ENCODE measurements around the gene SORCS2. TPM values are rescaled to one million over a fixed set of nuclear protein-coding genes. Genes with fewer than 3 reads are reported as not detected.

Gene SORCS2
- total RNA-seq, 1 donor from 2014 or later = not detected

DNA sequence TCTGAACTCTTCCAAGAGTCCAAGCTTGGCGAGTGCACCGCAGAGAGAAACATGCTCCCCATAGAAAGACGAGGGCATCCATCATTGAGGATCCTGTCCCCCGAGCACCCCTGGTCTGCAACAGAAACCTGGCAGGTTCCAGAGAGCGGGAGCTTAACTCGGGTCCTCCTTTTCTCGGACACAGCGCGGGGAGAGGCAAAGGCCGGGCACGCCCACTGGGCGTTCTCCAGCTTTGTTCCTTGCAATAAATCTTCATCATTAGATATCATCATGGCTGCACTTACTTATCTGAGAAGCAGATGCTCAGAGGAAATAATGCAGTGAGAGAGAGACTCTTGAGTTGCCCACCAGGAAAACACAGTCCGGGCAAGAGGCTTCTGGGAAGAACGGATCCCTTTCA lies 332.5 kb downstream of the SORCS2 start:
- Mint-ChIP-seq H3K4me3 (no peak overlapping the region), H3K9me3 (no peaks in the 10 kb centered on the region), H3K27ac (no peak overlapping the region), H3K27me3 (peaks cover 10% of the 10 kb centered on the region), H3K4me1 (no peaks in the 10 kb centered on the region), H3K36me3 (ENCODE audit: low read depth) (no peaks in the 10 kb centered on the region)
- ATAC-seq (ENCODE audit: low read depth) = no peak
- CTCF ChIA-PET = no interaction called here
- no peak for DNase-seq
- TF ChIP-seq, protein P1, sequence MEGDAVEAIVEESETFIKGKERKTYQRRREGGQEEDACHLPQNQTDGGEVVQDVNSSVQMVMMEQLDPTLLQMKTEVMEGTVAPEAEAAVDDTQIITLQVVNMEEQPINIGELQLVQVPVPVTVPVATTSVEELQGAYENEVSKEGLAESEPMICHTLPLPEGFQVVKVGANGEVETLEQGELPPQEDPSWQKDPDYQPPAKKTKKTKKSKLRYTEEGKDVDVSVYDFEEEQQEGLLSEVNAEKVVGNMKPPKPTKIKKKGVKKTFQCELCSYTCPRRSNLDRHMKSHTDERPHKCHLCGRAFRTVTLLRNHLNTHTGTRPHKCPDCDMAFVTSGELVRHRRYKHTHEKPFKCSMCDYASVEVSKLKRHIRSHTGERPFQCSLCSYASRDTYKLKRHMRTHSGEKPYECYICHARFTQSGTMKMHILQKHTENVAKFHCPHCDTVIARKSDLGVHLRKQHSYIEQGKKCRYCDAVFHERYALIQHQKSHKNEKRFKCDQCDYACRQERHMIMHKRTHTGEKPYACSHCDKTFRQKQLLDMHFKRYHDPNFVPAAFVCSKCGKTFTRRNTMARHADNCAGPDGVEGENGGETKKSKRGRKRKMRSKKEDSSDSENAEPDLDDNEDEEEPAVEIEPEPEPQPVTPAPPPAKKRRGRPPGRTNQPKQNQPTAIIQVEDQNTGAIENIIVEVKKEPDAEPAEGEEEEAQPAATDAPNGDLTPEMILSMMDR (IDR thresholded peaks at IDR 0.05) = no peak
- intact Hi-C loops (cut with micrococcal nuclease) = no loop called here
- POLR2A ChIA-PET = no interaction called here

- H3K9me3 Mint-ChIP-seq = no peaks in the 10 kb centered on the region
- no peak overlapping the region for H3K4me3 Mint-ChIP-seq
- H3K27ac Mint-ChIP-seq = no peak overlapping the region
- peaks cover 10% of the 10 kb centered on the region for H3K27me3 Mint-ChIP-seq
- POLR2A ChIA-PET = no interaction called here
- TF ChIP-seq, protein P1 (IDR thresholded peaks at IDR 0.05) = no peak
- no peak for DNase-seq
- no peak for ATAC-seq (ENCODE audit: low read depth)
- intact Hi-C loops (cut with micrococcal nuclease) = no loop called here
- H3K4me1 Mint-ChIP-seq = no peaks in the 10 kb centered on the region
- H3K36me3 Mint-ChIP-seq (ENCODE audit: low read depth) = no peaks in the 10 kb centered on the region
- CTCF ChIA-PET = no interaction called here
These were observed 334.2 kb downstream of the SORCS2 start for GRCh38 chr4:7526491-7526890.

DNA sequence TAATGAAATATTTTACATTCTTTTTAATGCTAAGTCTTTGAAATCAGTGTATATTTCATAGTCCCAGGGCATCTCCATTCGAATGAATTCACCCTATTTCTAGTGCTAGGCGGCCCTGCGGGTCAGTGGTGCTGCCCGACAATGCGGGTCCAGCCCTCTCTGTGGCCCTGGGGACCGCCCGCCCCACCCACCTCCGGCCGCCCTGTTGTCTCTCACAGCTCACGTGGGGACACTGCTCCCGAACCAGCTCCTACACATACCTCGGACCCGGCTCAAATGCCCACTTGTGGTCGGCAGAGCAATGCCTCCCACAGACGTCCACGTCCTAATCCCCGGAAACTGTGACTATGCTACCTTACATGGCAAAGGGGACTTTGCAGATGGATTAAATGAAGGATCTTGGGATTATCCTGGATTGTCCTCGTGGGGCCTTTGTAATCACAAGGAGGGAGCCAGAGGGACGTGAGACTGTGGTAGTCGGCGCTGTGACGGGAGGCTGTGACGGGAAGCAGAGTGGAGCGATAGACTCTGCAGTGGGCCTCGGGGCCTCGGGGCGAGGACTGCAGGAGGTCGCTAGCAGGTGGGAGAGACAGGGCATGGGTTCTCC lies 334.7 kb downstream of the SORCS2 start:
- CTCF ChIA-PET = no interaction called here
- H3K4me1 Mint-ChIP-seq = no peaks in the 10 kb centered on the region
- TF ChIP-seq, protein P1 (IDR thresholded peaks at IDR 0.05) = no peak
- ATAC-seq (ENCODE audit: low read depth) (no peak), DNase-seq (no peak)
- no peak overlapping the region for H3K27ac Mint-ChIP-seq
- H3K27me3 Mint-ChIP-seq = peaks cover 12% of the 10 kb centered on the region
- H3K4me3 Mint-ChIP-seq = no peak overlapping the region
- H3K36me3 Mint-ChIP-seq (ENCODE audit: low read depth) = no peaks in the 10 kb centered on the region
- H3K9me3 Mint-ChIP-seq = no peaks in the 10 kb centered on the region
- POLR2A ChIA-PET = no interaction called here
- intact Hi-C loops (cut with micrococcal nuclease) = no loop called here

- Mint-ChIP-seq H3K4me1 (no peaks in the 10 kb centered on the region), H3K27ac (no peak overlapping the region), H3K9me3 (peaks cover 3% of the 10 kb centered on the region), H3K27me3 (peaks cover 8% of the 10 kb centered on the region), H3K36me3 (ENCODE audit: low read depth) (no peaks in the 10 kb centered on the region), H3K4me3 (no peak overlapping the region)
- no peak for DNase-seq
- ATAC-seq (ENCODE audit: low read depth) = no peak
- POLR2A ChIA-PET = no interaction called here
- intact Hi-C loops (cut with micrococcal nuclease) = no loop called here
- CTCF ChIA-PET = no interaction called here
- TF ChIP-seq, protein P1 (IDR thresholded peaks at IDR 0.05) = no peak
These were observed 337.2 kb downstream of the SORCS2 start for GRCh38 chr4:7529368-7530080.

- no peak overlapping the region for H3K4me3 Mint-ChIP-seq
- POLR2A ChIA-PET = no interaction called here
- TF ChIP-seq, protein P1 (IDR thresholded peaks at IDR 0.05) = no peak
- H3K27ac Mint-ChIP-seq = no peak overlapping the region
- peaks cover 3% of the 10 kb centered on the region for H3K9me3 Mint-ChIP-seq
- peaks cover 8% of the 10 kb centered on the region for H3K27me3 Mint-ChIP-seq
- no peak for DNase-seq
- no peaks in the 10 kb centered on the region for H3K4me1 Mint-ChIP-seq
- ATAC-seq (ENCODE audit: low read depth) = no peak
- no peaks in the 10 kb centered on the region for H3K36me3 Mint-ChIP-seq (ENCODE audit: low read depth)
- intact Hi-C loops (cut with micrococcal nuclease) = no loop called here
- CTCF ChIA-PET = no interaction called here
These were observed 337.7 kb downstream of the SORCS2 start for GRCh38 chr4:7530082-7530481.

Measured in activated B cell treated with CpG ODN at 0.5 μM for 24 hours (primary cell).